K562 (cell line): ENCODE results near the gene GLUL. TPM values are rescaled to one million over a fixed set of nuclear protein-coding genes. Genes with fewer than 3 reads are reported as not detected.
A peak's percentile ranks its signal among the peaks of the same experiment; 100 is the strongest.

ENCODE experiments used
- DACH1 ChIP-seq: fragments of 450-650 bp; IDR thresholded peaks from 2 replicates; pipeline ENCODE4 v1.6.1; 2018; ENCODE audit not compliant: partially characterized antibody
- ELF4 ChIP-seq: fragments of 450-650 bp; formaldehyde crosslinking; IDR thresholded peaks from 2 replicates; pipeline ENCODE4 v1.4.0; 2022; ENCODE audit warnings: missing genetic modification characterization
- GABPA ChIP-seq: fragments of 200-800 bp; sonication (Bioruptor generic); conservative IDR thresholded peaks from 2 replicates; pipeline ENCODE4 v1.6.1; 2016; ENCODE audit warnings: low read depth, missing genetic modification characterization, missing compliant biosample characterization
- HNRNPH1 ChIP-seq: fragments of 200-400 bp; formaldehyde crosslinking; optimal IDR thresholded peaks from 2 replicates; pipeline ENCODE3; 2017; ENCODE audit warnings: low read depth, mild to moderate bottlenecking, low read length, moderate library complexity
- HNRNPK ChIP-seq: fragments of 200-400 bp; formaldehyde crosslinking; IDR thresholded peaks from one replicate; pipeline ENCODE4 v1.6.1; 2018; ENCODE audit warnings: mild to moderate bottlenecking, low read depth, low read length; ENCODE audit not compliant: poor library complexity, severe bottlenecking
- IRF2 ChIP-seq: sonication (generic); formaldehyde crosslinking; IDR thresholded peaks from 2 replicates; pipeline ENCODE4 v1.8.1; 2022; ENCODE audit warnings: mild to moderate bottlenecking, missing genetic modification reagents
- KDM5B ChIP-seq: fragments of 200-600 bp; sonication (generic); IDR thresholded peaks from 2 replicates; pipeline ENCODE4 v1.6.1; 2012; ENCODE audit warnings: low read depth, mild to moderate bottlenecking, moderate library complexity, low read length, control low read depth, inconsistent platforms; ENCODE audit not compliant: insufficient replicate concordance
- NCOR1 ChIP-seq: fragments of 450-650 bp; IDR thresholded peaks from 2 replicates; pipeline ENCODE4 v1.6.1; 2016; ENCODE audit warnings: mild to moderate bottlenecking, moderate library complexity
- NFIC ChIP-seq: fragments of 450-650 bp; IDR thresholded peaks from 2 replicates; pipeline ENCODE4 v1.6.1; 2017; ENCODE audit warnings: mild to moderate bottlenecking, inconsistent platforms
- REST ChIP-seq, 2 experiments: fragments of 450-650 bp; formaldehyde crosslinking in 1 of 2; IDR thresholded peaks; 2 replicates each; pipeline versions ENCODE4 v1.4.0 to v1.6.1; 2014 to 2020; ENCODE audit warnings: mild to moderate bottlenecking in 2 of 2, borderline replicate concordance in 1 of 2, low read depth in 1 of 2
- TFAM ChIP-seq: fragments of 250-450 bp; sonication (Bioruptor Pico); conservative IDR thresholded peaks from 2 replicates; pipeline ENCODE4 v1.5.0; 2021; ENCODE audit warnings: mild to moderate bottlenecking, moderate library complexity
- THAP12 ChIP-seq: fragments of 250-450 bp; sonication (Bioruptor Pico); IDR thresholded peaks from 2 replicates; pipeline ENCODE4 v1.9.0; 2021; ENCODE audit warnings: mild to moderate bottlenecking, inconsistent platforms
- THRAP3 ChIP-seq: fragments of 450-650 bp; IDR thresholded peaks from 2 replicates; pipeline ENCODE4 v1.6.1; 2016; ENCODE audit warnings: mild to moderate bottlenecking, inconsistent platforms, borderline replicate concordance
- ZNF197 ChIP-seq: fragments of 200-800 bp; sonication (Bioruptor generic); IDR thresholded peaks from 2 replicates; pipeline ENCODE4 v1.6.1; 2016; ENCODE audit warnings: low read depth, missing genetic modification characterization, missing compliant biosample characterization
- ZNF24 ChIP-seq: fragments of 450-650 bp; IDR thresholded peaks from 2 replicates; pipeline ENCODE4 v1.6.1; 2016
- ZNF253 ChIP-seq: fragments of 250-450 bp; sonication (Bioruptor Pico); conservative IDR thresholded peaks from 2 replicates; pipeline ENCODE4 v1.6.1; 2021; ENCODE audit warnings: mild to moderate bottlenecking
- polyA plus RNA-seq, 8 experiments: library from polyadenylated mRNA; depleted of rRNA in 4 of 8; stranded (reverse) in 5 of 8; unstranded in 3 of 8; fragments of >200 nt; fragmentation: Nextera tagmentation in 2 of 8; fragmentation: Illumina TruSeq in 1 of 8; extraction: Ambion mirVana in 2 of 8; extraction: Trizol in 1 of 8; gene quantifications; 2 replicates each; pipeline versions ENCODE4 v1.2.1 to v1.2.3, GENCODE V29; 2011 to 2014; ENCODE audit warnings: inconsistent platforms in 1 of 8, missing spikeins in 1 of 8
- total RNA-seq, 7 experiments: library from RNA; depleted of rRNA in 6 of 7; stranded (reverse); fragments of >200 nt in 6 of 7; fragmentation: Illumina TruSeq in 2 of 7; extraction: Trizol in 2 of 7; gene quantifications; 2 replicates each; pipeline versions ENCODE4 v1.2.1 to v1.2.3, GENCODE V29; 2011 to 2021; ENCODE audit warnings: low replicate concordance in 1 of 7

The GLUL gene
- total and polyA plus RNA-seq, 9 of the 15 experiments (the other 6 are each of a cell fraction or from before 2014, with no cell fraction given): 1,088 to 4,222 (median 1,338) TPM

- TF ChIP-seq HNRNPK (no peak), KDM5B (no peak), ZNF24 (no peak), NCOR1 (peak; percentile 87), ZNF197 (peak; percentile 89; the same call in 1 of the 2 replicates), REST (IDR thresholded peaks at IDR 0.05; ENCODE audit: borderline replicate concordance) (peak; percentile 55; the same call in 1 of the 2 replicates), REST (CRISPR knock-in tag; IDR thresholded peaks at IDR 0.05; ENCODE audit: low read depth) (no peak), NFIC (peak; percentile 71), IRF2 (CRISPR knock-in tag) (no peak), GABPA (tag) (no peak), TFAM (no peak), HNRNPH1 (no peak), DACH1 (peak; percentile 49), THAP12 (no peak), THRAP3 (no peak), ZNF253 (CRISPR knock-in tag) (no peak), ELF4 (CRISPR knock-in tag) (0 out of 2 replicates have a peak, but pooled peaks have one; percentile 12)
These were observed 52.7 kb downstream of the GLUL start (continued) for GRCh38 chr1:182338806-182339370.
